GM18868 (cell line): ENCODE measurements around the gene VRK3.

Source experiments
- ATAC-seq: cut with Tn5 transposase; IDR thresholded peaks from one replicate; pipeline ENCODE4 v1.9.1; 2021; ENCODE audit warnings: mild to moderate bottlenecking, moderate library complexity; ENCODE audit not compliant: unreplicated experiment

Gene VRK3

GRCh38 chr19:49932731-49933131, 92.4 kb downstream of the VRK3 start:
- no peak for ATAC-seq

- ATAC-seq: no peak
Measured at GRCh38 chr19:49932041-49932451, 93.1 kb downstream of the VRK3 start.

GRCh38 chr19:49931293-49932040, 93.7 kb downstream of the VRK3 start:
- ATAC-seq: no peak

GRCh38 chr19:49930483-49931011, 94.6 kb downstream of the VRK3 start:
- no peak for ATAC-seq

- ATAC-seq: peak; percentile 69
Measured at GRCh38 chr19:49929611-49930482, 95.3 kb downstream of the VRK3 start.

GRCh38 chr19:49929121-49929610, 96.0 kb downstream of the VRK3 start, which contains the start of the genes ATF5 and NUP62:
Gene ATF5 (plus strand): TSS chr19:49929205. CDS start chr19:49930851, 1,646 bp downstream.
Gene NUP62 (minus strand): TSS chr19:49929504. CDS start chr19:49909807, 19,697 bp downstream.
- peak; percentile 48 for ATAC-seq

- ATAC-seq: no peak
Measured at GRCh38 chr19:49927526-49928264, 97.5 kb downstream of the VRK3 start.

- ATAC-seq: no peak
Measured at GRCh38 chr19:49926515-49926914, 98.7 kb downstream of the VRK3 start.
